CD4-positive, alpha-beta T cell treated with Interleukin-12 subunit alpha and Interleukin-12 subunit beta, for 1 hour (primary cell): ENCODE data around the gene PTK7.

Experiments used
- DNase-seq: peaks from one replicate; pipeline ENCODE4 v3.0.0-alpha.2; 2020

PTK7 gene

GRCh38 chr6:43181942-43182860 is 106.1 kb downstream of the PTK7 start, which contains the start of gene CUL9:
CUL9 (plus strand) TSS chr6:43182196; CDS start chr6:43184311, 2,115 bp downstream.
- DNase-seq: peak; percentile 83

DNA sequence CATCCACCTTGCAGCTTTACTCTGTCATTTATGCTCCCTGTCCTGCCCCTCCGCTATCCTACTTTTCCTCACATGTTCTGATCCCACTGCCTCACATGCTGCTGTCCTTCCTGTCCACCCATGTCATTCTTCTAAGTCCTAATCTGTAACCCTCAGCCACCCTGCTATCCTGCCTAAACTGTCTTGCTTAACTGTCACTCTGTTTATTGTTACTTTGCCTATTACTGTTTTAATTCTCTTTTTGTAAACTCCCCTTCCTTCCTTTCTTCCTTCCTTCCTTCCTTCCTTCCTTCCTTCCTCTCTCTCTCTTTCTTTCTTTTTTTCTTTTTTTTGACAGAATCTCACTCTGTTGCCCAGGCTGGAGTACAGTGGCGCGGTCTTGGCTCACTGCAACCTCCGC is 107.3 kb downstream of the PTK7 start:
- DNase-seq: no peak

DNA sequence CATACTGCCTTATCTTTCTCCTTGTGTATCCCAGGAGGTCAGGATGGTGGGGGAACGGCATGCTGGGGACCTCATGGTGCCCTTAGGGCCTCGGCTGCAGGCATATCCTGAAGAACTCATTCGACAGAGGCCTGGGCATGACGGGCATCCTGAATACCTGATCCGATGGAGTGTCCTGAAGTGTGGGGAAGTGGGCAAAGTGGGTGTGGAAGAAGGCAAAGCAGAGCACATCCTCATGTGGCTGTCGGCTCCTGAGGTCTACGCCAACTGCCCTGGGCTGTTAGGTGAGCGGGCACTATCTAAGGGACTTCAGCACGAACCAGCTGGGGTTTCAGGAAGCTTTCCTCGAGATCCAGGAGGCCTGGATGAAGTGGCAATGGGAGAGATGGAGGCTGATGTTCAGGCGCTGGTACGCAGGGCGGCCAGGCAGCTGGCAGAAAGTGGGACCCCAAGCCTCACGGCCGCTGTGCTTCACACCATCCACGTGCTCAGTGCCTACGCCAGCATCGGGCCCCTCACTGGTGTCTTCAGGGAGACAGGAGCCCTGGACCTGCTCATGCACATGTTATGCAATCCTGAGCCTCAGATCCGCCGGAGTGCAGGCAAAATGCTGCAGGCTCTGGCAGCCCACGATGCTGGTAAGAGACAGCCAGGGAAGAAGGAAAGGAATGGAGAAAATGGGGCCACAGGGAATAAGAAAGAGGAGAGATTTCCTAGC is 108.3 kb downstream of the PTK7 start:
- DNase-seq: no peak

GRCh38 chr6:43185391-43185985 is 109.4 kb downstream of the PTK7 start:
- DNase-seq: peak; percentile 50

DNA sequence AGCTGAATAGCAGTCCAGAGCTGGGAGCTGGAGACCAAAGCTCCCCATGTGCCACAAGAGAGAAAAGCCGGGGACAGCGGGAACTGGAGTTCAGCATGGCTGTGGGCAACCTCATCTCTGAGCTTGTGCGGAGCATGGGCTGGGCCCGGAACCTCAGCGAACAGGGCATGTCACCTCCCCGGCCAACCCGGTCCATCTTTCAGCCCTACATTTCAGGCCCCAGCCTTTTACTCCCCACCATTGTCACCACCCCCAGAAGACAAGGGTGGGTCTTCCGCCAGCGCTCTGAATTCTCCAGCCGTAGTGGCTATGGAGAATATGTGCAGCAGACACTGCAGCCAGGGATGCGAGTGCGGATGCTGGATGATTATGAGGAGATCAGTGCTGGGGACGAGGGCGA is 109.9 kb downstream of the PTK7 start:
- no peak for DNase-seq

DNA sequence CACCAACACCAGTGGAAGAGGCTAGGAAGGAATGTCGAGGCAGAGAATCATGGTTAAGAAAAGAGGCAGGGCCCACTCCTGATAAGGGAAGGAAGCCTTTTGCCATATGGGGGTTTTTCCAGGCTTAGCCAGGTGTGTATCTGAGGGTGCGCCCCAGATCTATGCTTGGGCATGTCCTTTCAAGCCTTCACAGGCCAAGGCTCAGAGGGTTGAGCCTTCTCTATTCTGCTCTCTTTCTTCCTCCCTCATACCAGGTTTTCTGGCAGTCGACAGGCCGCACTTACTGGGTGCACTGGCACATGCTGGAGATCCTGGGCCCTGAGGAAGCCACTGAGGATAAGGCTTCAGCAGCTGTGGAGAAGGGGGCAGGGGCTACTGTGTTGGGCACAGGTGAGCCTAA is 110.6 kb downstream of the PTK7 start:
- DNase-seq: no peak

DNA sequence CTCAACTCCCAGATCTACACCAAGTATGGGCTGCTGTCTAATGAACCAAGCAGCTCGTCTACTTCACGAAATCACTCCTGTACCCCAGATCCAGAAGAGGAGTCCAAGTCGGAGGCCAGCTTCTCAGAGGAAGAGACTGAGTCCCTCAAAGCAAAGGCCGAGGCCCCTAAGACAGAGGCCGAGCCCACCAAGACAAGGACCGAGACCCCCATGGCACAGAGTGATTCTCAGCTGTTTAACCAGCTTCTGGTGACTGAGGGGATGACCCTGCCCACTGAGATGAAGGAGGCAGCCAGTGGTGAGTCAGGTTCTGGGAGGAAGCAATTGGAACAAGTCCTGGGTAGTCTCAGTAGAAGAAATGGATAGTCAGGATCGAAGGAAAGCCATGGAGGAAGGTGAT is 111.7 kb downstream of the PTK7 start:
- DNase-seq: no peak

DNA sequence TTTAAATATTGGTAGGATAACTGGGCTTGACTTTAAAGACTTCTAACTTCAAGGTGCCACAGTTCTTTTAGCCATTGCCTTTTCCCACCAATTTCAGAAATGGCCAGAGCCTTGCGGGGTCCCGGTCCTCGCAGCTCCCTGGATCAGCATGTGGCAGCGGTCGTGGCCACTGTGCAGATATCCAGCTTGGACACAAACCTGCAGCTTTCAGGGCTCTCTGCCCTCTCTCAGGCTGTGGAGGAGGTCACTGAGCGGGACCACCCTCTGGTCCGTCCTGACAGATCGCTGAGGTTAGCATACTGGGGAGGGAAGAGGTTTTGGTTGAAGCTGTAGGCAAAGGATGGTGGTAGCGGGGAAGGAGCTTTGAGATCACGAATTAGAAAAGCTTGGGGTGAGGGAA is 112.3 kb downstream of the PTK7 start:
- no peak for DNase-seq

DNA sequence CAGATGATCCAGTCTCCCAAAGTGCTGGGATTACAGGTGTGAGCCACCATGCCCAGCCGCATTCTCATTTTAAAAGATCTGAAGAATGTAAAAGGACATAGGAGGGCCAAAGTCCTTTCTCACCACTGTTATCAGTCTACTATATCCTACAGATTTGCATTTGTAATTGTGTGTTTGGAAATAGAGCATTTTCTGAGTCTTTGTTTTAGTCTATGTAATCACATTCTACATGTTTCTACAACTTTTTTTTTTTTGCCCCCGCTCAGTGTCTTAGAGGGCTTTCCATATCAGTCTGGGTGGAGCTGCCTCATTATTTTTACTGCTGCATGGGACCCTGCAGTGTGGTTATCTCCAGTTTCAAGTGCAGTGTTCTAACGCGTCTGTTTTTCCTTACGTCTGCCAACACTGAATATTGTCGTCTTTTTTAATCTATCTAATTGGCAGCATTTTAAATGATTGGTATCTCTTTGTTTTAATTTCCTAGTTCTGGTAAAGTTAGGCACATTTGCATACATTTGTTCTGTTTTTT is 113.7 kb downstream of the PTK7 start:
- no peak for DNase-seq

DNA sequence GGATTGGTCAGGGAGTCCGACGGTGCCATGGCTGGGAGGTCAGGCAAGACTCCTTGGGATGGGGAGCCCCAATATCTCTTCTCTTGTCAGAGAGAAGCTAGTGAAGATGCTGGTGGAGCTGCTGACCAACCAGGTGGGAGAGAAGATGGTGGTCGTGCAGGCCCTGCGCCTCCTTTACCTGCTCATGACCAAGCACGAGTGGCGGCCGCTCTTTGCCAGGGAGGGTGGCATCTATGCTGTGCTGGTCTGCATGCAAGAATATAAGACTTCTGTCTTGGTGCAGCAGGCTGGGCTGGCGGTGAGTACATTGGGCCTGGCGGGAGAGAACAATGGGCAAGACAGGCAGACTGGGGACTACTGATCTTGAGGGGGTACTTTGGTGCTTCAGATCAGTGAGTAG is 116.8 kb downstream of the PTK7 start:
- DNase-seq: no peak

DNA sequence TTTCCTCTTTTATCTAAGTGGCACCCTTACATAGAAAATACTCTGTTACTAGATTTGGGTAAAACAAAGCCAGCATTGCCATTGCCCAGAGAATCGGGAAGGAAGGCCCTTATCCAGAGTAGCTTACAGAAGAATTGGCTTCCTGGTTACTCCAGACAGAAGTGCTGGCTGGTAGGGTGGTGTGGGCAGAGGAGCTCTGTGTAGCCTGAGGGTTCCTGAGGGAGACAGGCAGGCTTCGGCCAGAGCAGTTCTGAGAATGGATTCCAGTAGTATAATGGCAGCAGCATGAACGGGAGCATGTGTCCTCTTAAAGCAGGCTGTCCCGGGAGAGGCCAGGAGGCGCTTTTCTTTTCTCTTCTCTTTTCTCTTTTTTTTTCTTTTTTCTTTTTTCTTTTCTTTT is 117.8 kb downstream of the PTK7 start:
- no peak for DNase-seq

GRCh38 chr6:43196337-43196736 is 120.2 kb downstream of the PTK7 start:
- DNase-seq: no peak

- no peak for DNase-seq
Observed at GRCh38 chr6:43199912-43200311, 123.8 kb downstream of the PTK7 start.

DNA sequence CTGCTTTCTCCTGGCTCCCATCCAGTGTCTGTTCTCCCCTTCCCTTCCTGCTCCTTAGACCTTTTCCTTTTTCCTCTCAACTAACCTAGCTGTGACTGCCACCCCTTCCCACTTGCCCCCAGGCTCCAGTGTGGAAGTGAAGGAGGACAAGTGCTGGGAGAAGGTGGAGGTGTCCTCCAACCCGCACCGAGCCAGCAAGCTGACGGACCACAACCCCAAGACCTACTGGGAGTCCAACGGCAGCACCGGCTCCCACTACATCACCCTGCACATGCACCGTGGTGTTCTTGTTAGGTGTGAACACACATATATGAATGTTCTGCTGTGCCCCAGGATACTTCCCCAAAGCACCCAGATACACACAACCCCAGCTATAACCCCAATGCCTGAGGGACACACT is 124.4 kb downstream of the PTK7 start:
- no peak for DNase-seq

GRCh38 chr6:43202451-43202850 is 126.3 kb downstream of the PTK7 start:
- DNase-seq: no peak

DNA sequence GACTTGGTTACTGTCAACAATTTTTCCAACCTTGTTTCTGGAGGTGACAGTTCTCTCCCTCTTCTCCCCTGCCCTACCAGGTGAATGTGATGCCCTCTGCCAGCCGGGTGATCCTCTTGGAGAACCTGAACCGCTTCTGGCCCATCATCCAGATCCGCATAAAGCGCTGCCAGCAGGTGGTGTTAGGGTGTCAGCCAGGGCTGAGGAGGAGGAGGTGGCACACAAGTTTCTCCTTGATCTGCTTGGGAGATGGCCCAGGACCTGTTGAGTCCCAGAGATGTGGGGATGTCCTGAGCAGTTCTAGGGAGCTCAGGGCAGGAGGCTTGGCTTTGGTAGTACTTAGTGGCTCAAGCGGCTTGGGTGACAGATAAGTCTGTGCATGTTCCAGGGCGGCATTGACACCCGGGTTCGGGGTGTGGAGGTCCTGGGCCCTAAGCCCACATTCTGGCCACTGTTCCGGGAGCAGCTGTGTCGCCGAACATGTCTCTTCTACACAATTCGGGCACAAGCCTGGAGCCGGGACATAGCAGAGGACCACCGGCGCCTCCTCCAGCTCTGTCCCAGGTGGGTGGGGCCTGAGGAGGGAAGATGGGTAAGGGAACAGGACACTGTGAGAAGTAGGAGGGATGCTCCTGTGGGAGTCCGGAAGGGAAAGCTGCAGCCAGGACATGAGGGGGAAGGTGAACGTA is 127.1 kb downstream of the PTK7 start:
- DNase-seq: no peak

- no peak for DNase-seq
Observed at GRCh38 chr6:43203718-43204095, 127.6 kb downstream of the PTK7 start.

DNA sequence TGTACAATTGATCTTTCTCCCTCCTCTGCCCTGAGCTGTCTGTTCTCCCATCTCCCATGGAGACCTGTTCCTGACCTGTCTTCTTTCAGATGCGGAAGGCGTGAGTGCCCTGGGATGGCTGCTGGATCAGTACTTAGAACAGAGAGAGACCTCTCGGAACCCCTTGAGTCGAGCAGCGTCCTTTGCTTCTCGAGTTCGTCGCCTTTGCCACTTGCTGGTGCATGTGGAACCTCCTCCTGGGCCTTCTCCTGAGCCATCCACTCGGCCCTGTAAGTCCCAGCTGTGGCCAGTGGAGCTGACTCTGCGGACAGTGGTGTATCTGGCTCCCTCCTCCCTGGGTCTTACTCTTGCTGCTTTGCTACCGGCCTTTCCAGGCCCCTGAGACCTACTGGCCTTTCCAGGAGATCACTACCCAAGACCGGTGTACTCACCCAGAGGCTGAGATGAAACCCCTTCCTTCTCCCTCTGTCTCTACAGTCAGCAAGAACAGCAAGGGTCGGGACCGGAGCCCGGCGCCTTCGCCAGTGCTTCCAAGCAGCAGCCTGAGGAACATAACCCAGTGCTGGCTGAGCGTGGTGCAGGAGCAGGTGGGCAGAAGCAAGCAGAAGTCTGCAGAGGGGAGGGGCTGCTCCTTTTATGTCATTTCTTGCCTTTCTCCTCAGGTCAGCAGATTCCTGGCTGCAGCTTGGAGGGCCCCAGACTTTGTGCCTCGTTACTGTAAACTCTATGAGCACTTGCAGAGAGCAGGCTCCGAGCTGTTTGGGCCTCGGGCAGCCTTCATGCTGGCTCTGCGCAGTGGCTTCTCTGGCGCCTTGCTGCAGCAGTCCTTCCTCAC is 128.4 kb downstream of the PTK7 start:
- DNase-seq: no peak

GRCh38 chr6:43205849-43206248 is 129.7 kb downstream of the PTK7 start:
- DNase-seq: no peak

DNA sequence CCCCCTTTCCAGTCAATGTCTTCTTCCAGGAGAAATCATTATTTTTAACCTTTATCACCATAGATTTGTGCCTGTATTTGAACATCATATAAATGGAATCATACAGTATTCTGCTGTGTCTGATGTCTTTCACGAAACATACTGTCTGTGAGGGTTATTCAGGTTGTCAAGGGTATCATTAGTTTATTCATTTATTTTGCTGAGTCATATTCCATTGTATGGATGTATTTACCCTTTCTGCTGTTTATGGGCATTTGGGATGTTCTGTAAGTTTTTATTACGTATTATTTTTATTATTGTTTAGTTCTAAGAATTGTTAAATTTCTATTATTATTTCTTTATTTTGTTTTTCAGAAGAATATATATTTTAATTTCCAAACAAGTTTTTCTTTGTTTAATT is 131.2 kb downstream of the PTK7 start:
- no peak for DNase-seq
